ENCODE data around the gene PIAS1.

GRCh38 chr15:68130851-68131250, 76.7 kb downstream of the PIAS1 start:
- no peak for TF ChIP-seq POLR2AphosphoS5 (IDR thresholded peaks at IDR 0.05; ENCODE audit: insufficient read depth, low read depth, low read length)
- TF ChIP-seq CTCF (IDR thresholded peaks at IDR 0.05; ENCODE audit: extremely low read depth in 1 of 2, insufficient read depth in 1 of 2, low read depth in 1 of 2, low read length in 2 of 2), result no peak
- no peak for TF ChIP-seq POLR2A (IDR thresholded peaks at IDR 0.05; ENCODE audit: low read depth, low read length)
- TF ChIP-seq MAX (IDR thresholded peaks at IDR 0.05; ENCODE audit: insufficient read depth, insufficient read length), result no peak
- TF ChIP-seq EZH2 (IDR thresholded peaks at IDR 0.05; ENCODE audit: borderline replicate concordance, low read depth, low read length, severe bottlenecking), result no peak

Data from endothelial cell of umbilical vein (primary cell).